Nephron progenitor cell (in vitro differentiated cells): ENCODE measurements around the gene SAA4.
"Not testable (repeated sequence)": the region's sequence is repeated elsewhere in the genome, so short reads cannot be mapped to it uniquely, and the experiment has no call there.

Experiments used
- DNase-seq: peaks from one replicate; pipeline ENCODE4 v3.0.0; 2021
- H3K27ac Mint-ChIP-seq: 2 replicates; pipeline ENCODE4 v1.8.0; 2021; ENCODE audit warnings: mild to moderate bottlenecking, moderate library complexity, mixed read lengths
- H3K27me3 Mint-ChIP-seq: 2 replicates; pipeline ENCODE4 v1.8.0; 2021; ENCODE audit warnings: mild to moderate bottlenecking, low read depth, mixed read lengths; ENCODE audit not compliant: poor library complexity
- H3K36me3 Mint-ChIP-seq: 2 replicates; pipeline ENCODE4 v1.8.0; 2021; ENCODE audit warnings: low read depth, mixed read lengths
- H3K4me1 Mint-ChIP-seq: 2 replicates; pipeline ENCODE4 v1.8.0; 2021; ENCODE audit warnings: mixed read lengths
- H3K4me3 Mint-ChIP-seq: 2 replicates; pipeline ENCODE4 v1.8.0; 2021; ENCODE audit warnings: mild to moderate bottlenecking, moderate library complexity, mixed read lengths
- H3K9me3 Mint-ChIP-seq: 2 replicates; pipeline ENCODE4 v1.8.0; 2021; ENCODE audit warnings: mild to moderate bottlenecking, moderate library complexity, mixed read lengths
- CTCF ChIP-seq: fragments of 200-600 bp; sonication (generic); IDR thresholded peaks from 2 replicates; pipeline ENCODE4 v1.5.0; 2021; ENCODE audit warnings: antibody characterized with exemption

SAA4 gene

GRCh38 chr11:18271206-18271605, 34.6 kb upstream of the SAA4 start:
- DNase-seq: no peak
- Mint-ChIP-seq H3K9me3 (no peaks in the 10 kb centered on the region), H3K27me3 (peaks cover 7% of the 10 kb centered on the region)

GRCh38 chr11:18270102-18270501, 33.5 kb upstream of the SAA4 start:
- Mint-ChIP-seq H3K36me3 (peaks cover 1% of the 10 kb centered on the region), H3K27me3 (peaks cover 15% of the 10 kb centered on the region), H3K4me1 (peaks cover 16% of the 10 kb centered on the region), H3K27ac (no peak overlapping the region), H3K9me3 (no peaks in the 10 kb centered on the region), H3K4me3 (no peak overlapping the region)
- no peak for TF ChIP-seq CTCF
- DNase-seq: no peak

More at GRCh38 chr11:18271206-18271605, 34.6 kb upstream of the SAA4 start:
- no peak overlapping the region for H3K4me3 Mint-ChIP-seq
- TF ChIP-seq CTCF: no peak
- peaks cover 16% of the 10 kb centered on the region for H3K4me1 Mint-ChIP-seq
- H3K36me3 Mint-ChIP-seq: peaks cover 5% of the 10 kb centered on the region
- H3K27ac Mint-ChIP-seq: no peak overlapping the region

- H3K4me1 Mint-ChIP-seq: peaks cover 21% of the 10 kb centered on the region
- H3K27ac Mint-ChIP-seq, H3K9me3 Mint-ChIP-seq, H3K4me3 Mint-ChIP-seq, H3K36me3 Mint-ChIP-seq: not testable (repeated sequence)
- H3K27me3 Mint-ChIP-seq: peaks cover 15% of the 10 kb centered on the region
- peak; percentile 15 for DNase-seq
Observed at GRCh38 chr11:18269252-18269651, 32.6 kb upstream of the SAA4 start.

GRCh38 chr11:18267335-18268133, 30.9 kb upstream of the SAA4 start:
- not testable (repeated sequence) for H3K4me3 Mint-ChIP-seq, H3K9me3 Mint-ChIP-seq, H3K36me3 Mint-ChIP-seq, H3K27ac Mint-ChIP-seq, DNase-seq
- Mint-ChIP-seq H3K4me1 (peaks cover 21% of the 10 kb centered on the region), H3K27me3 (peaks cover 12% of the 10 kb centered on the region)

- no peak for TF ChIP-seq CTCF
- Mint-ChIP-seq H3K27me3 (peaks cover 11% of the 10 kb centered on the region), H3K4me1 (peaks cover 20% of the 10 kb centered on the region), H3K9me3 (no peaks in the 10 kb centered on the region), H3K27ac (no peak within 1 kb of the TSS), H3K4me3 (no peak within 1 kb of the TSS), H3K36me3 (no peaks in the 10 kb centered on the region)
- no peak for DNase-seq
Observed at GRCh38 chr11:18265949-18266348, 29.3 kb upstream of the SAA4 start, which contains the start of gene SAA1. Gene SAA1, plus strand, starts transcription at chr11:18266264. Its CDS starts 624 bp downstream, at chr11:18266888.

- peak overlapping the region; percentile 37 for H3K27ac Mint-ChIP-seq
- no peaks in the 10 kb centered on the region for H3K36me3 Mint-ChIP-seq
- TF ChIP-seq CTCF: no peak
- H3K27me3 Mint-ChIP-seq: peaks cover 8% of the 10 kb centered on the region
- H3K9me3 Mint-ChIP-seq: no peaks in the 10 kb centered on the region
- peaks cover 10% of the 10 kb centered on the region for H3K4me1 Mint-ChIP-seq
- no peak for DNase-seq
- no peak overlapping the region for H3K4me3 Mint-ChIP-seq
Observed at GRCh38 chr11:18264677-18265555, 28.3 kb upstream of the SAA4 start.
